K562 (cell line): ENCODE results near the gene CABP4. TPM values are rescaled to one million over a fixed set of nuclear protein-coding genes. Genes with fewer than 3 reads are reported as not detected.
A peak's percentile ranks its signal among the peaks of the same experiment; 100 is the strongest.

Experiments used
- ATF7 ChIP-seq: fragments of 450-650 bp; IDR thresholded peaks from 2 replicates; pipeline ENCODE4 v1.7.1; 2014; ENCODE audit warnings: mild to moderate bottlenecking, moderate library complexity
- C11orf30 ChIP-seq: fragments of 450-650 bp; IDR thresholded peaks from 2 replicates; pipeline ENCODE4 v1.6.1; 2016; ENCODE audit warnings: low read depth, mild to moderate bottlenecking
- CC2D1A ChIP-seq: fragments of 450-650 bp; IDR thresholded peaks from 2 replicates; pipeline ENCODE4 v1.6.1; 2017; ENCODE audit warnings: mild to moderate bottlenecking
- CCNT2 ChIP-seq: IDR thresholded peaks from 2 replicates; pipeline ENCODE4 v1.6.1; 2011; ENCODE audit warnings: borderline replicate concordance, low read depth, mild to moderate bottlenecking, moderate library complexity, mixed read lengths, low read length; ENCODE audit not compliant: insufficient read length; ENCODE audit errors: extremely low read depth
- CHD2 ChIP-seq: IDR thresholded peaks from 2 replicates; pipeline ENCODE4 v1.6.1; 2011; ENCODE audit warnings: low read depth, low read length
- CSDE1 ChIP-seq, 2 experiments: fragments of 450-650 bp; IDR thresholded peaks; 2 replicates each; pipeline ENCODE4 v1.6.1; 2016; ENCODE audit warnings: mild to moderate bottlenecking in 1 of 2
- EP300 ChIP-seq: IDR thresholded peaks from 2 replicates; pipeline ENCODE4 v1.6.1; 2012; ENCODE audit warnings: low read length, improper control_type of control experiment
- FOXA3 ChIP-seq, 2 experiments: fragments of 450-650 bp in 1 of 2; sonication (generic) in 1 of 2; formaldehyde crosslinking; IDR thresholded peaks in 1 of 2; conservative IDR thresholded peaks in 1 of 2; 2 replicates each; pipeline versions ENCODE4 v1.4.0 to v1.8.0; 2020 to 2022; ENCODE audit warnings: mild to moderate bottlenecking in 2 of 2, missing genetic modification reagents in 1 of 2
- HLTF ChIP-seq: fragments of 450-650 bp; IDR thresholded peaks from 2 replicates; pipeline ENCODE4 v1.6.1; 2016
- KDM2B ChIP-seq: fragments of 250-450 bp; sonication (Bioruptor Pico); IDR thresholded peaks from 2 replicates; pipeline ENCODE4 v1.8.0; 2021; ENCODE audit warnings: mild to moderate bottlenecking, moderate library complexity
- NR2C1 ChIP-seq, 2 experiments: fragments of 450-650 bp; IDR thresholded peaks; 2 replicates each; pipeline ENCODE4 v1.6.1; 2017; ENCODE audit warnings: mild to moderate bottlenecking in 2 of 2, antibody characterized with exemption in 1 of 2, inconsistent platforms in 1 of 2, missing compliant biosample characterization in 1 of 2, missing genetic modification characterization in 1 of 2
- PHB2 ChIP-seq: fragments of 450-650 bp; IDR thresholded peaks from 2 replicates; pipeline ENCODE4 v1.6.1; 2017; ENCODE audit warnings: low read depth
- POLR2G ChIP-seq: fragments of 200-400 bp; formaldehyde crosslinking; IDR thresholded peaks from 2 replicates; pipeline ENCODE4 v1.6.1; 2017; ENCODE audit warnings: low read depth, mild to moderate bottlenecking, antibody characterized with exemption, low read length, moderate library complexity
- RBFOX2 ChIP-seq: fragments of 200-400 bp; formaldehyde crosslinking; IDR thresholded peaks from 2 replicates; pipeline ENCODE4 v1.6.1; 2017; ENCODE audit warnings: low read depth, mild to moderate bottlenecking, low read length, moderate library complexity
- RBM17 ChIP-seq: fragments of 200-400 bp; formaldehyde crosslinking; IDR thresholded peaks from 2 replicates; pipeline ENCODE4 v1.6.1; 2017; ENCODE audit warnings: low read depth, mild to moderate bottlenecking, low read length, borderline replicate concordance
- SIN3B ChIP-seq: fragments of 450-650 bp; IDR thresholded peaks from 2 replicates; pipeline ENCODE4 v1.6.1; 2017; ENCODE audit warnings: low read depth, mild to moderate bottlenecking, moderate library complexity
- TBP ChIP-seq: optimal IDR thresholded peaks from 2 replicates; pipeline ENCODE3; 2011; ENCODE audit warnings: low read depth, low read length, improper control_type of control experiment
- ZNF217 ChIP-seq: sonication (generic); formaldehyde crosslinking; IDR thresholded peaks from 2 replicates; pipeline ENCODE4 v1.8.0; 2022; ENCODE audit warnings: mild to moderate bottlenecking, missing genetic modification reagents
- ZNF324 ChIP-seq: fragments of 250-450 bp; sonication (Bioruptor Pico); IDR thresholded peaks from 2 replicates; pipeline ENCODE4 v1.4.0; 2020; ENCODE audit warnings: mild to moderate bottlenecking
- ZNF583 ChIP-seq: fragments of 250-450 bp; sonication (Bioruptor Pico); IDR thresholded peaks from 2 replicates; pipeline ENCODE4 v1.4.0; 2020
- ZNF717 ChIP-seq: fragments of 250-450 bp; sonication (Bioruptor Pico); IDR thresholded peaks from 2 replicates; pipeline ENCODE4 v1.5.0; 2021
- ZNF76 ChIP-seq: fragments of 250-450 bp; sonication (Bioruptor Pico); IDR thresholded peaks from 2 replicates; pipeline ENCODE4 v1.4.0; 2020; ENCODE audit warnings: mild to moderate bottlenecking, moderate library complexity, borderline replicate concordance
- polyA plus RNA-seq, 8 experiments: library from polyadenylated mRNA; depleted of rRNA in 4 of 8; stranded (reverse) in 5 of 8; unstranded in 3 of 8; fragments of >200 nt; fragmentation: Nextera tagmentation in 2 of 8; fragmentation: Illumina TruSeq in 1 of 8; extraction: Ambion mirVana in 2 of 8; extraction: Trizol in 1 of 8; gene quantifications; 2 replicates each; pipeline versions ENCODE4 v1.2.1 to v1.2.3, GENCODE V29; 2011 to 2014; ENCODE audit warnings: inconsistent platforms in 1 of 8, missing spikeins in 1 of 8
- total RNA-seq, 7 experiments: library from RNA; depleted of rRNA in 6 of 7; stranded (reverse); fragments of >200 nt in 6 of 7; fragmentation: Illumina TruSeq in 2 of 7; extraction: Trizol in 2 of 7; gene quantifications; 2 replicates each; pipeline versions ENCODE4 v1.2.1 to v1.2.3, GENCODE V29; 2011 to 2021; ENCODE audit warnings: low replicate concordance in 1 of 7
- TF ChIP-seq, protein P1 (sequence below): sonication (generic); formaldehyde crosslinking; IDR thresholded peaks from 2 replicates; pipeline ENCODE4 v1.8.0; 2023; ENCODE audit warnings: missing genetic modification reagents, mild to moderate bottlenecking, borderline replicate concordance
- TF ChIP-seq, protein P2 (sequence below), 2 experiments: fragments of 200-800 bp in 1 of 2; sonication (Bioruptor generic) in 1 of 2; sonication (generic) in 1 of 2; formaldehyde crosslinking in 1 of 2; IDR thresholded peaks in 1 of 2; conservative IDR thresholded peaks in 1 of 2; 2 replicates each; pipeline versions ENCODE4 v1.5.0 to v1.6.1; 2016 to 2020; ENCODE audit warnings: missing compliant biosample characterization in 1 of 2, missing genetic modification characterization in 1 of 2, missing genetic modification reagents in 1 of 2

CABP4 gene
- total and polyA plus RNA-seq, 9 of the 15 experiments (the other 6 are each of a cell fraction or from before 2014, with no cell fraction given): 0.11 TPM; not detected in 8

DNA sequence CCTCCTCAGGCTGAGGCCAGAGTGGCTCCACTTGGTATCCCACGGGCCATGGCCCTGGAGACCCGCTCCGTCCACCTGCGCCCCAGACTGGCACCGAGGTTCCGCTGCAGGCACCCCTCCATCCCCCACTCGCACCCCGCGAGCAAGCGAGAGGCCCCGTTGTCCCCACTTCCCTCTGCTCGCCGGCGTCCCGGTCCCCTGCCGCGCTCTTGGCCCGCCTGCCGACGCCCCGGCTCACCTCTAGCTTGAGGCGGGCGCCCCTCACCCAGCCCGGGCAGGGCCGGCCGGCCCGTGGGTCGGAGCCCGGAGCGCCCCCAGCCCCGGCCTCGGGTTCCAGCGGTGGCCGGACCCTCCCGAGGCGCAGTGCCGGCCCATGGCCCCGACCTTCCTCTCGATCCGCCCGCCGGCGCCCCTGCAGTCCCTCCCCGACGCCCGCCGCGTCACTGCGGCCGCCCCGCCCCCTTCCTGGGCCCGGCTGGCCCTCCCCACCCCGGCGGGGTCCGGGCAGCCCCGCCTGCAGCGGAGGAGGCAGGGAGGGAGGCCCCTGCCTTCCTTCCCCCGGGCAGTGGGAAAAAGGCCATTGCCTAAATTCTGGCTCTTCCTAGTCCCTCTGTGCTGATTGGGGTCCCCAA is 49.9 kb downstream of the CABP4 start, which contains the start of gene PITPNM1 (continued):
- TF ChIP-seq, protein P1, sequence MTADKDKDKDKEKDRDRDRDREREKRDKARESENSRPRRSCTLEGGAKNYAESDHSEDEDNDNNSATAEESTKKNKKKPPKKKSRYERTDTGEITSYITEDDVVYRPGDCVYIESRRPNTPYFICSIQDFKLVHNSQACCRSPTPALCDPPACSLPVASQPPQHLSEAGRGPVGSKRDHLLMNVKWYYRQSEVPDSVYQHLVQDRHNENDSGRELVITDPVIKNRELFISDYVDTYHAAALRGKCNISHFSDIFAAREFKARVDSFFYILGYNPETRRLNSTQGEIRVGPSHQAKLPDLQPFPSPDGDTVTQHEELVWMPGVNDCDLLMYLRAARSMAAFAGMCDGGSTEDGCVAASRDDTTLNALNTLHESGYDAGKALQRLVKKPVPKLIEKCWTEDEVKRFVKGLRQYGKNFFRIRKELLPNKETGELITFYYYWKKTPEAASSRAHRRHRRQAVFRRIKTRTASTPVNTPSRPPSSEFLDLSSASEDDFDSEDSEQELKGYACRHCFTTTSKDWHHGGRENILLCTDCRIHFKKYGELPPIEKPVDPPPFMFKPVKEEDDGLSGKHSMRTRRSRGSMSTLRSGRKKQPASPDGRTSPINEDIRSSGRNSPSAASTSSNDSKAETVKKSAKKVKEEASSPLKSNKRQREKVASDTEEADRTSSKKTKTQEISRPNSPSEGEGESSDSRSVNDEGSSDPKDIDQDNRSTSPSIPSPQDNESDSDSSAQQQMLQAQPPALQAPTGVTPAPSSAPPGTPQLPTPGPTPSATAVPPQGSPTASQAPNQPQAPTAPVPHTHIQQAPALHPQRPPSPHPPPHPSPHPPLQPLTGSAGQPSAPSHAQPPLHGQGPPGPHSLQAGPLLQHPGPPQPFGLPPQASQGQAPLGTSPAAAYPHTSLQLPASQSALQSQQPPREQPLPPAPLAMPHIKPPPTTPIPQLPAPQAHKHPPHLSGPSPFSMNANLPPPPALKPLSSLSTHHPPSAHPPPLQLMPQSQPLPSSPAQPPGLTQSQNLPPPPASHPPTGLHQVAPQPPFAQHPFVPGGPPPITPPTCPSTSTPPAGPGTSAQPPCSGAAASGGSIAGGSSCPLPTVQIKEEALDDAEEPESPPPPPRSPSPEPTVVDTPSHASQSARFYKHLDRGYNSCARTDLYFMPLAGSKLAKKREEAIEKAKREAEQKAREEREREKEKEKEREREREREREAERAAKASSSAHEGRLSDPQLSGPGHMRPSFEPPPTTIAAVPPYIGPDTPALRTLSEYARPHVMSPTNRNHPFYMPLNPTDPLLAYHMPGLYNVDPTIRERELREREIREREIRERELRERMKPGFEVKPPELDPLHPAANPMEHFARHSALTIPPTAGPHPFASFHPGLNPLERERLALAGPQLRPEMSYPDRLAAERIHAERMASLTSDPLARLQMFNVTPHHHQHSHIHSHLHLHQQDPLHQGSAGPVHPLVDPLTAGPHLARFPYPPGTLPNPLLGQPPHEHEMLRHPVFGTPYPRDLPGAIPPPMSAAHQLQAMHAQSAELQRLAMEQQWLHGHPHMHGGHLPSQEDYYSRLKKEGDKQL: no peak
- TF ChIP-seq POLR2G (peak; percentile 68), CSDE1 (IDR thresholded peaks at IDR 0.05) (no peak), TBP (peak; percentile 41), ZNF583 (CRISPR knock-in tag) (0 out of 2 replicates have a peak, but pooled peaks have one; percentile 17), FOXA3 (CRISPR knock-in tag; conservative IDR thresholded peaks at IDR 0.05 in 1 of 2, IDR thresholded peaks at IDR 0.05 in 1 of 2) (no peak), NR2C1 (IDR thresholded peaks at IDR 0.05) (no peak), NR2C1 (tag; IDR thresholded peaks at IDR 0.05) (no peak), KDM2B (no peak), ZNF324 (CRISPR knock-in tag) (no peak), ZNF217 (CRISPR knock-in tag) (no peak), CHD2 (no peak), CCNT2 (no peak), PHB2 (no peak), HLTF (no peak), ZNF717 (CRISPR knock-in tag) (no peak), RBFOX2 (peak; percentile 61), C11orf30 (no peak), CC2D1A (no peak), RBM17 (no peak), ATF7 (no peak), EP300 (no peak), ZNF76 (CRISPR knock-in tag) (no peak), SIN3B (peak; percentile 74)
- TF ChIP-seq, protein P2, sequence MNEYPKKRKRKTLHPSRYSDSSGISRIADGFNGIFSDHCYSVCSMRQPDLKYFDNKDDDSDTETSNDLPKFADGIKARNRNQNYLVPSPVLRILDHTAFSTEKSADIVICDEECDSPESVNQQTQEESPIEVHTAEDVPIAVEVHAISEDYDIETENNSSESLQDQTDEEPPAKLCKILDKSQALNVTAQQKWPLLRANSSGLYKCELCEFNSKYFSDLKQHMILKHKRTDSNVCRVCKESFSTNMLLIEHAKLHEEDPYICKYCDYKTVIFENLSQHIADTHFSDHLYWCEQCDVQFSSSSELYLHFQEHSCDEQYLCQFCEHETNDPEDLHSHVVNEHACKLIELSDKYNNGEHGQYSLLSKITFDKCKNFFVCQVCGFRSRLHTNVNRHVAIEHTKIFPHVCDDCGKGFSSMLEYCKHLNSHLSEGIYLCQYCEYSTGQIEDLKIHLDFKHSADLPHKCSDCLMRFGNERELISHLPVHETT (CRISPR knock-in tag; conservative IDR thresholded peaks at IDR 0.05 in 1 of 2, IDR thresholded peaks at IDR 0.05 in 1 of 2): no peak
